Coronary artery (tissue), 2 donors: ENCODE measurements around the gene MYCT1.
"Not testable (repeated sequence)": the region's sequence is repeated elsewhere in the genome, so short reads cannot be mapped to it uniquely, and the experiment has no call there.

Experiments used
- DNase-seq: peaks from one replicate; pipeline ENCODE4 v3.0.0-alpha.2; 2017; ENCODE audit warnings: low spot score
- H3K27ac ChIP-seq, 2 donors: fragments of 200-600 bp; sonication (generic); one replicate each; pipeline ENCODE4 v1.5.1; 2016 to 2019
- H3K4me3 ChIP-seq: fragments of 200-600 bp; sonication (generic); 2 replicates; pipeline ENCODE4 v1.5.1; 2016; ENCODE audit warnings: mild to moderate bottlenecking, moderate library complexity
- TF ChIP-seq, protein P1 (sequence below): fragments of 200-600 bp; sonication (generic); IDR thresholded peaks from one replicate; pipeline ENCODE4 v1.5.1; 2019; ENCODE audit warnings: antibody characterized with exemption

The MYCT1 gene

DNA sequence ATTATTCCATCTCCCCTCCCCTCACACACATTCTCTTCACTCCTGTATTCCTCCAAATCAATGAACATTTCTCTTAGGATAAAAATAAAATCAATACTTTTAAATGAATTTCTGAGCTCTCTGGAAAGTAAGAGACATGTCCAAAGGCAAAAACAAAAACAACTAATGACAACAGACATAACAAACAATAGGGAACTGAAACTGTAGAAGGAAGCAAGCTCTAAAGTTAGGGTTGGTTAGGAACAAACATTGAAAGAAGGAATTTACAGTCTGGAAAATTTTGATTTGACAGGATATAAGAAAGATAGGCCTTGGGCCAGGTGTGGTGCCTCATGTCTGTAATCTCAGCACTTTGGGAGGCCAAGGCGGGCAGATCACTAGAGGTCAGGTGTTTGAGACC lies 17.5 kb upstream of the MYCT1 start:
- TF ChIP-seq, protein P1, sequence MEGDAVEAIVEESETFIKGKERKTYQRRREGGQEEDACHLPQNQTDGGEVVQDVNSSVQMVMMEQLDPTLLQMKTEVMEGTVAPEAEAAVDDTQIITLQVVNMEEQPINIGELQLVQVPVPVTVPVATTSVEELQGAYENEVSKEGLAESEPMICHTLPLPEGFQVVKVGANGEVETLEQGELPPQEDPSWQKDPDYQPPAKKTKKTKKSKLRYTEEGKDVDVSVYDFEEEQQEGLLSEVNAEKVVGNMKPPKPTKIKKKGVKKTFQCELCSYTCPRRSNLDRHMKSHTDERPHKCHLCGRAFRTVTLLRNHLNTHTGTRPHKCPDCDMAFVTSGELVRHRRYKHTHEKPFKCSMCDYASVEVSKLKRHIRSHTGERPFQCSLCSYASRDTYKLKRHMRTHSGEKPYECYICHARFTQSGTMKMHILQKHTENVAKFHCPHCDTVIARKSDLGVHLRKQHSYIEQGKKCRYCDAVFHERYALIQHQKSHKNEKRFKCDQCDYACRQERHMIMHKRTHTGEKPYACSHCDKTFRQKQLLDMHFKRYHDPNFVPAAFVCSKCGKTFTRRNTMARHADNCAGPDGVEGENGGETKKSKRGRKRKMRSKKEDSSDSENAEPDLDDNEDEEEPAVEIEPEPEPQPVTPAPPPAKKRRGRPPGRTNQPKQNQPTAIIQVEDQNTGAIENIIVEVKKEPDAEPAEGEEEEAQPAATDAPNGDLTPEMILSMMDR = no peak
- Histone ChIP-seq H3K27ac (no peak overlapping the region), H3K4me3 (no peak overlapping the region)
- DNase-seq = no peak

DNA sequence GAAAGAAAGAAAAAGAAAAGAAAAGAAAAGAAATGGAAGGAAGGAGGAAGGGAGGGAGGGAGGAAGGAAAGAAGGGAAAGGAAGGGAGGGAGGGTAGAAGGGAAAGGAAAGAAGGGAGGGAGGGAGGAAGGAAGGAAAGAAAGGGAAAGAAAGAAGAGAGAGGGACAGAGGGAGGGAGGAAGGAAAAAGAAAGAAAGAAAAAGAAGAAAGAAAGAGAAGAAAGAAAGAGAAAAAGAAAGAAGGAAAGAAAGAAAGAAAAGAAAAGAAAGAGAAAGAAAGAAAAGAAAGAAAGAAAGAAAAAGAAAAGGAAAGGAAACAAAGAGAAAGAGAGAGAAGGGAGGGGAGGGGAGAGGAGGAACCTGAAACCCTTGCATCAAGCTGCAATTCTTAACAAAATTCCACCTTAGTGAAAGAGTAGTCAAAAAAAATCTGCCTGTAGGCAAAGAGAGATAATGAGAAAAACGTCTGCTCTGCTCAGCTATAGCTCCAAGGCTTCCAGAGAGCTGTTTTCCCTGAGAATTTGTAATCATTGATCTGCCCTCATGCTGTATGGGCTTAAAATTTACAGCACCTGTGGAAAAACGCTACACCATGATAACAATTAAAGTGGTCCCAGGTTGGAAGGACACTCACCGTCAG lies 16.7 kb upstream of the MYCT1 start:
- DNase-seq = no peak
- TF ChIP-seq, protein P1 = no peak
- H3K27ac ChIP-seq = no peak overlapping the region
- no peak overlapping the region for H3K4me3 ChIP-seq

DNA sequence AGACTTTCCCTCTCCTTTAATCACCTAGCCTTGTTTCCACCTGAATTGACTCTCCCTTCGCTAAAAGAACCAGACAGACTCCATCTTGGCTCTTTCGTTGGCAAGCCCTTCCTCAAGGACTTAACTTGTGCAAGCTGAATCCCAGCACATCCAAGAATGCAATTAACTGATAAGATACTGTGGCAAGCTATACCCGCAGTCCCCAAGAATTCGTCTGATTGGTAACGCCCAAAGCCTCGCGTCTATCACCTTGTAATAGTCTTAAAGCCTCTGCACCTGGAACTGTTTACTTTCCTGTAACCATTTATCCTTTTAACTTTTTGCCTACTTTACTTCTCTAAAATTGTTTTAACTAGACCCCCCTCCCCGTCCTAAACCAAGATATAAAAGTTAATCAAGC lies 15.6 kb upstream of the MYCT1 start:
- DNase-seq = no peak
- H3K4me3 ChIP-seq = no peak overlapping the region
- TF ChIP-seq, protein P1 = no peak
- H3K27ac ChIP-seq = no peak overlapping the region

DNA sequence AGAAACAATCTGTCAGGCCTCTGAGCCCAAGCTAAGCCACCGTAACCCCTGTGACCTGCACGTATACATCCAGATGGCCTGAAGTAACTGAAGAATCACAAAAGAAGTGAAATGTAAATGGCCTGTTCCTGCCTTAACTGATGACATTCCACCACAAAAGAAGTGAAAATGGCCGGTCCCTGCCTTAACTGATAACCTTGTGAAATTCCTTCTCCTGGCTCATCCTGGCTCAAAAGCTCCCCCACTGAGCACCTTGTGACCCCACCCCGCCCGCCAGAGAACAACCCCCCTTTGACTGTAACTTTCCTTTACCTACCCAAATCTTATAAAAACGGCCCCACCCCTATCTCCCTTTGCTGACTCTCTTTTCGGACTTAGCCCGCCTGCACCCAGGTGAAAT lies 14.8 kb upstream of the MYCT1 start:
- not testable (repeated sequence) for H3K27ac ChIP-seq, DNase-seq, H3K4me3 ChIP-seq

DNA sequence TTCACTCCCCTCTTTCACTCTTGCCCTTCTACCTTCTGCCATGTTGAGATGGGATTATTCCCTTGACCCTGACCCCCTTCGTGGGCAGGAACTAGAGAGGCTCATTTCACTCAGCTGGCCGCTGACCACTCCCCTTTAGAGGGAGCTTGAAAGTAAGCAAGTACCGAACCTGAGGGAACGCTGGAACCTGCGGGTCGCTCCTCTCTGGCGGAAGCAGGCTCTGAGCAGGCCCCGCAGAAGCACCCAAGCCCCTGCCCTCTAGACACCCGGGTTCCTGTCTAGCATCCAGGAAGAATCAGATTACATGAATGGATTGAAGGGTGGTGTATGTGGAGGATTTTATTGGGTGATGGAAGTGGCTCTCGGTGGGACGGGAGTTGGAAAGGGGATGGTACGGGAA lies 11.9 kb upstream of the MYCT1 start:
- TF ChIP-seq, protein P1 = no peak
- no peak overlapping the region for H3K27ac ChIP-seq
- no peak for DNase-seq
- no peak overlapping the region for H3K4me3 ChIP-seq

DNA sequence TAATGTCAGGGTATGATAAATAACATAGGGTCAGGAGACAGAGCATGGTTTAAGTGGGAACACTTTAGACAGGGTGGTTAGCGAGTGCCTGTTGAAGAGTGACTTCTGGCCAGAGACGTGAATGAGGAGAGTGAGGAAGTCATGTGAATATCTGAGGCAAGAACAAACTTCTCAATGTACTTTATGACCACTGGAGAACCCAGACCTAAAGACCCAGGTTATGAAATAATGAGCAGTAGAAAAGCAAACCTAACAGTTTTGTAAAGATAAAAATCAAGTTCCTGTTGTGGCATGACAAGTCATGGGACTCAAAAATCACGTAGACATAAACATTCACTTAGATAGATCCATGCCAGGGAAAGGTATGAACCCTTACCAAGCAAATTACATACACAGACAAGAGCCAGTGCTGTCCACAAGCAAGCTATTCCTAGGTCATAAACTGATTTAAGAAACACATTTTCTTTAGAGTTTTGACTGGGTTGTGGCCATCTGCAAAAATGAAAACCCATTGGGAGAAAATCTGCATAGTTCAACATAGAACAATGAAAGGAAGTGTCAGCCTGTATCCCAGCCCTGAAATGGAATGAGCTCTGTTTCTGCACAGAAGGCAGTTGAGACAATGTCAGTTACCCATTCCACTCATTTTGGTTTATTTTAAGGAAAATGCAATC lies 2.2 kb upstream of the MYCT1 start:
- Histone ChIP-seq H3K27ac (no peak overlapping the region), H3K4me3 (no peak overlapping the region)
- TF ChIP-seq, protein P1 = no peak
- no peak for DNase-seq

DNA sequence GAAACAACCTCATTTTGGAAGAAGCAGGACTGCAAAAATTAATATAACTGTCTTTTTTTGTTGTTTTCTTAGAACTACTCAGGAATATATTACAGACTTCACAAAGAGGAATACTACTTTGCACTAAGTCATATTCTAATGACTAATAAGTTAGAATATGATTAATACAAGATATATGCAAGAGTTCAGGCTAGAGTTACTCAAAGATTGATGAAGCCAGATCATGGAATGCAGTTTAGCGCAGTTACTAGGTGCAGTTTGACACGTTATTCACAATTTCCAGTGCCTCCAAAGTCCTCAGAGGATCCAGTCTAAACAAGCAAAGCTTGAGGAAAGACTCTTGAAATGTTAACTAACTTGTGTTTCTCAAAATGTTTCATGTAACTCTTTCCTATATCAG lies 1.2 kb upstream of the MYCT1 start:
- DNase-seq = no peak
- no peak overlapping the region for H3K4me3 ChIP-seq
- no peak overlapping the region for H3K27ac ChIP-seq
- TF ChIP-seq, protein P1 = no peak
